ENCODE data around the gene DIAPH3.

The DIAPH3 gene

GRCh38 chr13:59834801-59835200, 328.9 kb downstream of the DIAPH3 start:
- no peak for TF ChIP-seq CTCF (IDR thresholded peaks at IDR 0.05; ENCODE audit: extremely low read depth, insufficient read depth, missing control alignments)
- no peak for DNase-seq (ENCODE audit: low spot score)
- in situ Hi-C loops (cut with MboI; ENCODE audit: low pct_unique_long_range_greater_than_20kb, low sequenced_read_pairs, unreplicated experiment) = no loop called here

GRCh38 chr13:59829690-59830089, 334.0 kb downstream of the DIAPH3 start:
- no peak for DNase-seq (ENCODE audit: low spot score)
- TF ChIP-seq CTCF (IDR thresholded peaks at IDR 0.05; ENCODE audit: extremely low read depth, insufficient read depth, missing control alignments) = no peak
- in situ Hi-C loops (cut with MboI; ENCODE audit: low pct_unique_long_range_greater_than_20kb, low sequenced_read_pairs, unreplicated experiment) = no loop called here

- in situ Hi-C loops (cut with MboI; ENCODE audit: low pct_unique_long_range_greater_than_20kb, low sequenced_read_pairs, unreplicated experiment) = no loop called here
- TF ChIP-seq CTCF (IDR thresholded peaks at IDR 0.05; ENCODE audit: extremely low read depth, insufficient read depth, missing control alignments) = no peak
- DNase-seq (ENCODE audit: low spot score) = no peak
These were observed 340.2 kb downstream of the DIAPH3 start for GRCh38 chr13:59823486-59823885.

GRCh38 chr13:59809564-59809963, 354.2 kb downstream of the DIAPH3 start:
- no peak for DNase-seq (ENCODE audit: low spot score)
- in situ Hi-C loops (cut with MboI; ENCODE audit: low pct_unique_long_range_greater_than_20kb, low sequenced_read_pairs, unreplicated experiment) = no loop called here
- no peak for TF ChIP-seq CTCF (IDR thresholded peaks at IDR 0.05; ENCODE audit: extremely low read depth, insufficient read depth, missing control alignments)

GRCh38 chr13:59806801-59807200, 356.9 kb downstream of the DIAPH3 start:
- TF ChIP-seq CTCF (IDR thresholded peaks at IDR 0.05; ENCODE audit: extremely low read depth, insufficient read depth, missing control alignments) = no peak
- no peak for DNase-seq (ENCODE audit: low spot score)
- in situ Hi-C loops (cut with MboI; ENCODE audit: low pct_unique_long_range_greater_than_20kb, low sequenced_read_pairs, unreplicated experiment) = no loop called here

GRCh38 chr13:59801107-59801880, 362.4 kb downstream of the DIAPH3 start:
- no peak for DNase-seq (ENCODE audit: low spot score)
- in situ Hi-C loops (cut with MboI; ENCODE audit: low pct_unique_long_range_greater_than_20kb, low sequenced_read_pairs, unreplicated experiment) = no loop called here
- TF ChIP-seq CTCF (IDR thresholded peaks at IDR 0.05; ENCODE audit: extremely low read depth, insufficient read depth, missing control alignments) = no peak

All from GM13977 (cell line).